ENCODE results near the gene AP3S2. TPM values are rescaled to one million over a fixed set of nuclear protein-coding genes. Genes with fewer than 3 reads are reported as not detected.

The AP3S2 gene
- total and polyA plus RNA-seq, 2 of the 4 experiments (the other 2 are of a cell fraction), result 12.6 to 34.1 TPM

DNA sequence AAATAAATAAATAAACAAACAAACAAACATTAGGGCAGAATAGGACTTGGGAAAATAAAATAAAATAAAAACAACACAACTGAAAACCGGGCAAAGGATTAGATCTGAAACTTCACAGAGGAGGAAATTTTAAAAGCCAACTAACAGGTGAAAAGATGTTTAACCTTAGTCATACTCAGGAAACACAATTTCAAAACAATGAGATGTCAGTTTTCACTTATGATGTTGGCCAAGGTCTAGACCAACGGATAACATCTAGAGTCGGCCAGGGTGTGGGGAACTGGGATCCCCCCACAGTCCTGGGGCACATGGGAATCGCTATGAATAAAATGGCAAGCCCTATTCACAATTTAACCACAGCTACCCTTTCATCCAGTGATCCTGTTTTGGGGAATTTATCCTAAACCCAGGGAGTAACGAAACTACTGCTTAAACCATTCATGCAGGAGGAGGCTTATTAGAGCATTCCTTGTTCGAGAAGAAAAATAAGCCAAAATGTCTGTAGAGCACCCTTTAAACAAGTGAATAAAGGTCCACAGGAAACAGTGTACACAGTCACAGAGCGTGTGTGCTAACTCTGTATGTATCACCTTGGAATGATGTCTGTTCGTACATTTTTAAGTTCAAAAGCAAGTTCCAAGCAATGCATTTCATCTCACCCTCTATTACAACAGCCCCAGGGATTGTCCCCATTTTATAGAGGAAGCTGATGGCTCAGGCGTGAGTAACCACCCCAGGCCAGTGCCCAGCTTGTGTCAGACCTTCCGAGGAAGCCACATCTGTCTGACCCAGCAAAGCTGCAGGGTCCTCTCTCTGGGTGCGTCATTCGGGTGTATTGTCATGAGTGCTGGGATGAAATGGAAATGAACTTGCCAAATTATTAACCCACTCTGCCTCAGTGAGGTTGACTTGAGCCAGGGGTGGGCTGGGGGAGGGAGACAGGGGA, 72.9 kb downstream of the AP3S2 start:
- BruUV-seq (replicated peaks), result no TSS peak
- peak overlapping the region; percentile 24; the same call in 1 of the 3 replicates for H2BK15ac ChIP-seq (ENCODE audit: low read depth, low read length)
- no peaks in the 10 kb centered on the region for H3K36me3 ChIP-seq (ENCODE audit: control insufficient read depth, insufficient read depth, low read length)
- DNase-seq (peak; percentile 86), ATAC-seq (ENCODE audit: low read depth) (peak; percentile 71)
- intact Hi-C loops (cut with micrococcal nuclease), result no loop called here
- no peak overlapping the region for H3K27ac ChIP-seq (ENCODE audit: insufficient read depth, low read length)
- H4K5ac ChIP-seq (ENCODE audit: low read depth, low read length), result peak overlapping the region; percentile 8; the same call in 1 of the 2 replicates
- ChIA-PET POLR2A (ENCODE audit: unreplicated experiment) (no interaction called here), CTCF (no interaction called here)
- dilution Hi-C loops (cut with HindIII; ENCODE audit: low sequenced_read_pairs, unreplicated experiment), result no loop called here
- no peak overlapping the region for H2AK5ac ChIP-seq (ENCODE audit: low read depth, low read length)
- no peak overlapping the region for H2AK9ac ChIP-seq (replicated peaks; ENCODE audit: low read depth, low read length, poor library complexity)
- H3K4me2 ChIP-seq (ENCODE audit: low read depth, low read length), result peak overlapping the region; percentile 9; the same call in 1 of the 2 replicates
- H2BK5ac ChIP-seq (ENCODE audit: low read depth, low read length, poor library complexity, severe bottlenecking), result peak overlapping the region; percentile 40
- no peak overlapping the region for H3K56ac ChIP-seq (ENCODE audit: extremely low read depth, insufficient read depth, low read length)
- no peaks in the 10 kb centered on the region; the same call in 1 of the 2 replicates for H3K9me3 ChIP-seq (ENCODE audit: control insufficient read depth, insufficient read depth, low read length)
- H3K4ac ChIP-seq (ENCODE audit: low read depth, low read length), result peak overlapping the region; percentile 28
- H4K91ac ChIP-seq (ENCODE audit: insufficient read depth, low read depth, low read length), result no peak overlapping the region
- H3K23ac ChIP-seq (ENCODE audit: low read depth, low read length), result no peak overlapping the region; the same call in 1 of the 2 replicates
- in situ Hi-C loops (cut with MboI; ENCODE audit: low sequenced_read_pairs), result no loop called here
- peak; percentile 61 for TF ChIP-seq CEBPB (IDR thresholded peaks at IDR 0.05; ENCODE audit: low read depth, low read length)
- TF ChIP-seq MAZ (IDR thresholded peaks at IDR 0.05; ENCODE audit: borderline replicate concordance, low read depth, low read length), result no peak
- TF ChIP-seq, protein P1, sequence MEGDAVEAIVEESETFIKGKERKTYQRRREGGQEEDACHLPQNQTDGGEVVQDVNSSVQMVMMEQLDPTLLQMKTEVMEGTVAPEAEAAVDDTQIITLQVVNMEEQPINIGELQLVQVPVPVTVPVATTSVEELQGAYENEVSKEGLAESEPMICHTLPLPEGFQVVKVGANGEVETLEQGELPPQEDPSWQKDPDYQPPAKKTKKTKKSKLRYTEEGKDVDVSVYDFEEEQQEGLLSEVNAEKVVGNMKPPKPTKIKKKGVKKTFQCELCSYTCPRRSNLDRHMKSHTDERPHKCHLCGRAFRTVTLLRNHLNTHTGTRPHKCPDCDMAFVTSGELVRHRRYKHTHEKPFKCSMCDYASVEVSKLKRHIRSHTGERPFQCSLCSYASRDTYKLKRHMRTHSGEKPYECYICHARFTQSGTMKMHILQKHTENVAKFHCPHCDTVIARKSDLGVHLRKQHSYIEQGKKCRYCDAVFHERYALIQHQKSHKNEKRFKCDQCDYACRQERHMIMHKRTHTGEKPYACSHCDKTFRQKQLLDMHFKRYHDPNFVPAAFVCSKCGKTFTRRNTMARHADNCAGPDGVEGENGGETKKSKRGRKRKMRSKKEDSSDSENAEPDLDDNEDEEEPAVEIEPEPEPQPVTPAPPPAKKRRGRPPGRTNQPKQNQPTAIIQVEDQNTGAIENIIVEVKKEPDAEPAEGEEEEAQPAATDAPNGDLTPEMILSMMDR (conservative IDR thresholded peaks at IDR 0.05; ENCODE audit: low read depth, low read length), result no peak
- no peak for TF ChIP-seq RAD21 (IDR thresholded peaks at IDR 0.05; ENCODE audit: low read length)
- 0 out of 2 replicates have a peak, but pooled peaks have one; percentile 47 for TF ChIP-seq FOS (IDR thresholded peaks at IDR 0.05; ENCODE audit: low read depth, low read length)
- no CpG with 5 or more reads among the region's 12 CpGs for WGBS, 2 experiments (ENCODE audit: extremely low coverage in 2 of 2, insufficient read length in 1 of 2)
- H3K14ac ChIP-seq (replicated peaks; ENCODE audit: low read depth, low read length), result no peak overlapping the region
- H3K4me3 ChIP-seq (ENCODE audit: insufficient read depth, low read depth, low read length), result no peak overlapping the region
- H3K18ac ChIP-seq (ENCODE audit: low read depth, low read length), result peak overlapping the region; percentile 20; the same call in 1 of the 2 replicates
- H3K9me1 ChIP-seq (ENCODE audit: insufficient read depth, low read length), result peaks cover 15% of the 10 kb centered on the region; the same call in 1 of the 2 replicates
- H3K9ac ChIP-seq (ENCODE audit: low read depth, low read length), result no peak overlapping the region
- H4K20me1 ChIP-seq (ENCODE audit: insufficient read depth, low read length), result no peaks in the 10 kb centered on the region
- H3K4me1 ChIP-seq (ENCODE audit: control insufficient read depth, insufficient read depth, low read length), result peaks cover 14% of the 10 kb centered on the region
- no peaks in the 10 kb centered on the region for H3K27me3 ChIP-seq (ENCODE audit: control insufficient read depth, insufficient read depth, low read length)
- no peak overlapping the region for H2AFZ ChIP-seq (replicated peaks; ENCODE audit: low read length, poor library complexity)
- no peaks in the 10 kb centered on the region for H3K79me1 ChIP-seq (ENCODE audit: low read depth in 1 of 2, low read length in 2 of 2)
- peak overlapping the region in 1 of 2 experiments; percentile 1; a peak in 1 of 4 replicates for H4K8ac ChIP-seq (ENCODE audit: low read depth in 2 of 2, low read length in 2 of 2)
- H2BK20ac ChIP-seq (ENCODE audit: low read depth, low read length), result no peak overlapping the region
- peak overlapping the region; percentile 60; the same call in 1 of the 2 replicates for H2BK120ac ChIP-seq (ENCODE audit: low read depth, low read length)
